Ovary (tissue), 3 donors: Measurements from ENCODE around the gene IL10.

ENCODE experiments used
- EP300 ChIP-seq: sonication (generic); formaldehyde crosslinking; IDR thresholded peaks from one replicate; pipeline ENCODE4 v1.6.1; 2017; ENCODE audit warnings: antibody characterized with exemption
- POLR2A ChIP-seq: fragments of 450-650 bp; IDR thresholded peaks from one replicate; pipeline ENCODE4 v1.6.1; 2017; ENCODE audit warnings: antibody characterized with exemption, mild to moderate bottlenecking, moderate library complexity
- TF ChIP-seq, protein P1 (sequence below), 3 donors: fragments of 450-650 bp in 2 of 3; fragments of 200-600 bp in 1 of 3; IDR thresholded peaks; one replicate each; pipeline versions ENCODE4 v1.5.1 to v1.8.0; 2016 to 2022; ENCODE audit warnings: antibody characterized with exemption in 3 of 3, mild to moderate bottlenecking in 1 of 3
- donor health status: DM: no; HTN: no; CAD: no.

DNA sequence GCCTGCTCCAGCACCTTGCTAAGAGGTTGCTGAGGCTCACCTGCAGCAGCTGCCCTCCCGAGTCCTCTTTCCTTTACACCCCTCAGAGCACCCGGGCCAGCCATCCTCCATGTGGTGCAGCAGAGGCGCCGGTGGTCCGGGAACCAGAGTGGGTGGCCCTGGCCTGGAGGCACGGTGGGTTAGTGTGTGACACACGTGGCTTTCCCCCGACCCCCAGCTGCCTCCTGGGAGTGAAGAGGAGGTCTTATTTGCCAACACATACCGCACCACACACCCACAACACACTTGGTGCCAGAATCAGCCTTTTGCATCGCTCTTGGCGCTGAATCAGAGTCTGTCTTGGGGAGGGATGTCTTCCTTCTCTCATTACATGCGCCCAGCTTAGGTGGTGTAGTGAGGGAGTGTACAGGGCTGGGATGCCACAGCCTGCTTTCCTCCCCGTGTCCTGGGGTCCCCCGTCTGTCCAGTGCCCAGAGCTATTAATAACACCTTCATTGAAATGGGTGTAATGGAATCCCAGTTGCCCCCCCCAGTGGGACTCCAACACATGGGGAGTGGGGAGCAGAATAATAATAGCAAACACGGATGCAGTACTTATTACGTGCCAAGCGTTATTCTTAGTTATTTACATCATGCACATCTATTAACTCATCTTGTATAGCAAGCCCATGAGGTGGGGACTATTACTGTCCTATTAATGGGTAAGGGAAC is 49.4 kb downstream of the IL10 start:
- TF ChIP-seq, protein P1, sequence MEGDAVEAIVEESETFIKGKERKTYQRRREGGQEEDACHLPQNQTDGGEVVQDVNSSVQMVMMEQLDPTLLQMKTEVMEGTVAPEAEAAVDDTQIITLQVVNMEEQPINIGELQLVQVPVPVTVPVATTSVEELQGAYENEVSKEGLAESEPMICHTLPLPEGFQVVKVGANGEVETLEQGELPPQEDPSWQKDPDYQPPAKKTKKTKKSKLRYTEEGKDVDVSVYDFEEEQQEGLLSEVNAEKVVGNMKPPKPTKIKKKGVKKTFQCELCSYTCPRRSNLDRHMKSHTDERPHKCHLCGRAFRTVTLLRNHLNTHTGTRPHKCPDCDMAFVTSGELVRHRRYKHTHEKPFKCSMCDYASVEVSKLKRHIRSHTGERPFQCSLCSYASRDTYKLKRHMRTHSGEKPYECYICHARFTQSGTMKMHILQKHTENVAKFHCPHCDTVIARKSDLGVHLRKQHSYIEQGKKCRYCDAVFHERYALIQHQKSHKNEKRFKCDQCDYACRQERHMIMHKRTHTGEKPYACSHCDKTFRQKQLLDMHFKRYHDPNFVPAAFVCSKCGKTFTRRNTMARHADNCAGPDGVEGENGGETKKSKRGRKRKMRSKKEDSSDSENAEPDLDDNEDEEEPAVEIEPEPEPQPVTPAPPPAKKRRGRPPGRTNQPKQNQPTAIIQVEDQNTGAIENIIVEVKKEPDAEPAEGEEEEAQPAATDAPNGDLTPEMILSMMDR (IDR thresholded peaks at IDR 0.05) = no peak
- no peak for TF ChIP-seq POLR2A
- TF ChIP-seq EP300 = no peak
